Esophagus muscularis mucosa (tissue), 4 donors: ENCODE measurements around the gene SYNDIG1.

Source experiments
- EP300 ChIP-seq: sonication (generic); formaldehyde crosslinking; IDR thresholded peaks from one replicate; pipeline ENCODE4 v1.6.1; 2017; ENCODE audit warnings: antibody characterized with exemption
- POLR2A ChIP-seq: fragments of 450-650 bp; IDR thresholded peaks from one replicate; pipeline ENCODE4 v1.6.1; 2017; ENCODE audit warnings: antibody characterized with exemption, moderate library complexity, mild to moderate bottlenecking, low read depth
- POLR2AphosphoS5 ChIP-seq, 2 donors: sonication (generic); formaldehyde crosslinking; IDR thresholded peaks; one replicate each; pipeline ENCODE4 v1.6.1; 2017; ENCODE audit warnings: antibody characterized with exemption in 2 of 2
- TF ChIP-seq, protein P1 (sequence below), 3 experiments: fragments of 200-600 bp in 2 of 3; fragments of 450-650 bp in 1 of 3; sonication (generic) in 2 of 3; IDR thresholded peaks; one replicate each; pipeline ENCODE4 v1.5.1; 2017 to 2019; ENCODE audit warnings: antibody characterized with exemption in 3 of 3, mild to moderate bottlenecking in 2 of 3, moderate library complexity in 1 of 3

DNA sequence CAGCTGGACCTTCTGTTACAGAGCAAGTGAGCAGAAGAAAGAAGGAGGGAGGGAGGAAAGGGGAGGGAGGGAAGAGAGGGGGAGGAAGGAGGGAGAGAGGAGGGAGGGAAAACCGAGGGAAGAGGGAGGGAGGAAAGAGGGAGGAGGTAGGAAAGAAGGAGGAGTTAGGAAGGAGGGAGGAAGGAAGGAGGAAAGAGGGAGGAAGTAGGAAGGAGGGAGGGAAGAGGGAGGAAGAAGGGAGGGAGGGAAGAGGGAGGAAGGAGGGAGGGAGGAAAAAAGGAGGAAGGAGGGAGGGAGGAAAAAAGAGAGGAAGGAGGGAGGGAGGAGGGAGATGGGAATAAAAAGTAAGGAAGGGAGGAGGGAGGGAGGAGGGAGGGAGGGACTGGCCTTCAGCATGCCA is 191.8 kb downstream of the SYNDIG1 start:
- TF ChIP-seq POLR2AphosphoS5 (IDR thresholded peaks at IDR 0.05) (no peak), POLR2A (no peak), EP300 (no peak)
- TF ChIP-seq, protein P1, sequence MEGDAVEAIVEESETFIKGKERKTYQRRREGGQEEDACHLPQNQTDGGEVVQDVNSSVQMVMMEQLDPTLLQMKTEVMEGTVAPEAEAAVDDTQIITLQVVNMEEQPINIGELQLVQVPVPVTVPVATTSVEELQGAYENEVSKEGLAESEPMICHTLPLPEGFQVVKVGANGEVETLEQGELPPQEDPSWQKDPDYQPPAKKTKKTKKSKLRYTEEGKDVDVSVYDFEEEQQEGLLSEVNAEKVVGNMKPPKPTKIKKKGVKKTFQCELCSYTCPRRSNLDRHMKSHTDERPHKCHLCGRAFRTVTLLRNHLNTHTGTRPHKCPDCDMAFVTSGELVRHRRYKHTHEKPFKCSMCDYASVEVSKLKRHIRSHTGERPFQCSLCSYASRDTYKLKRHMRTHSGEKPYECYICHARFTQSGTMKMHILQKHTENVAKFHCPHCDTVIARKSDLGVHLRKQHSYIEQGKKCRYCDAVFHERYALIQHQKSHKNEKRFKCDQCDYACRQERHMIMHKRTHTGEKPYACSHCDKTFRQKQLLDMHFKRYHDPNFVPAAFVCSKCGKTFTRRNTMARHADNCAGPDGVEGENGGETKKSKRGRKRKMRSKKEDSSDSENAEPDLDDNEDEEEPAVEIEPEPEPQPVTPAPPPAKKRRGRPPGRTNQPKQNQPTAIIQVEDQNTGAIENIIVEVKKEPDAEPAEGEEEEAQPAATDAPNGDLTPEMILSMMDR (IDR thresholded peaks at IDR 0.05), result no peak
